Stimulated activated CD8-positive, alpha-beta memory T cell treated with anti-CD3 and anti-CD28 coated beads, Interleukin-2, amount 100 ng/mL, for 1 hour (primary cell): ENCODE data around the gene MCCD1.

Experiments
- DNase-seq, 2 donors: peaks; one replicate each; pipeline ENCODE4 v3.0.0-alpha.2; 2020; ENCODE audit warnings: low read depth in 2 of 2

The MCCD1 gene

DNA sequence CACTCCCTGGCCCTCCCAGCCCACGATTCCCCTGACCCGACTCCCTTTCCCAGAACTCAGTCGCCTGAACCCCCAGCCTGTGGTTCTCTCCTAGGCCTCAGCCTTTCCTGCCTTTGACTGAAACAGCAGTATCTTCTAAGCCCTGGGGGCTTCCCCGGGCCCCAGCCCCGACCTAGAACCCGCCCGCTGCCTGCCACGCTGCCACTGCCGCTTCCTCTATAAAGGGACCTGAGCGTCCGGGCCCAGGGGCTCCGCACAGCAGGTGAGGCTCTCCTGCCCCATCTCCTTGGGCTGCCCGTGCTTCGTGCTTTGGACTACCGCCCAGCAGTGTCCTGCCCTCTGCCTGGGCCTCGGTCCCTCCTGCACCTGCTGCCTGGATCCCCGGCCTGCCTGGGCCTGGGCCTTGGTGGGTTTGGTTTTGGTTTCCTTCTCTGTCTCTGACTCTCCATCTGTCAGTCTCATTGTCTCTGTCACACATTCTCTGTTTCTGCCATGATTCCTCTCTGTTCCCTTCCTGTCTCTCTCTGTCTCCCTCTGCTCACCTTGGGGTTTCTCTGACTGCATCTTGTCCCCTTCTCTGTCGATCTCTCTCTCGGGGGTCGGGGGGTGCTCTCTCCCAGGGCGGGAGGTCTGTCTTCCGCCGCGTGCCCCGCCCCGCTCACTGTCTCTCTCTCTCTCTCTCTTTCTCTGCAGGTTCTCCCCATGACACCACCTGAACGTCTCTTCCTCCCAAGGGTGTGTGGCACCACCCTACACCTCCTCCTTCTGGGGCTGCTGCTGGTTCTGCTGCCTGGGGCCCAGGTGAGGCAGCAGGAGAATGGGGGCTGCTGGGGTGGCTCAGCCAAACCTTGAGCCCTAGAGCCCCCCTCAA lies 43.5 kb downstream of the MCCD1 start, which contains the start of gene LTA:
Gene LTA, plus strand, starts transcription at position 249 of the 871 bp plus-strand sequence. Its CDS starts 454 bp downstream, at position 703.
- peak in 1 of 2 donors; percentile 62 for DNase-seq

DNA sequence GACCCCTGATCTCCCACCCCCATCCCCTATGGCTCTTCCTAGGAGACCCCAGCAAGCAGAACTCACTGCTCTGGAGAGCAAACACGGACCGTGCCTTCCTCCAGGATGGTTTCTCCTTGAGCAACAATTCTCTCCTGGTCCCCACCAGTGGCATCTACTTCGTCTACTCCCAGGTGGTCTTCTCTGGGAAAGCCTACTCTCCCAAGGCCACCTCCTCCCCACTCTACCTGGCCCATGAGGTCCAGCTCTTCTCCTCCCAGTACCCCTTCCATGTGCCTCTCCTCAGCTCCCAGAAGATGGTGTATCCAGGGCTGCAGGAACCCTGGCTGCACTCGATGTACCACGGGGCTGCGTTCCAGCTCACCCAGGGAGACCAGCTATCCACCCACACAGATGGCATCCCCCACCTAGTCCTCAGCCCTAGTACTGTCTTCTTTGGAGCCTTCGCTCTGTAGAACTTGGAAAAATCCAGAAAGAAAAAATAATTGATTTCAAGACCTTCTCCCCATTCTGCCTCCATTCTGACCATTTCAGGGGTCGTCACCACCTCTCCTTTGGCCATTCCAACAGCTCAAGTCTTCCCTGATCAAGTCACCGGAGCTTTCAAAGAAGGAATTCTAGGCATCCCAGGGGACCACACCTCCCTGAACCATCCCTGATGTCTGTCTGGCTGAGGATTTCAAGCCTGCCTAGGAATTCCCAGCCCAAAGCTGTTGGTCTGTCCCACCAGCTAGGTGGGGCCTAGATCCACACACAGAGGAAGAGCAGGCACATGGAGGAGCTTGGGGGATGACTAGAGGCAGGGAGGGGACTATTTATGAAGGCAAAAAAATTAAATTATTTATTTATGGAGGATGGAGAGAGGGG lies 44.7 kb downstream of the MCCD1 start:
- DNase-seq: no peak

DNA sequence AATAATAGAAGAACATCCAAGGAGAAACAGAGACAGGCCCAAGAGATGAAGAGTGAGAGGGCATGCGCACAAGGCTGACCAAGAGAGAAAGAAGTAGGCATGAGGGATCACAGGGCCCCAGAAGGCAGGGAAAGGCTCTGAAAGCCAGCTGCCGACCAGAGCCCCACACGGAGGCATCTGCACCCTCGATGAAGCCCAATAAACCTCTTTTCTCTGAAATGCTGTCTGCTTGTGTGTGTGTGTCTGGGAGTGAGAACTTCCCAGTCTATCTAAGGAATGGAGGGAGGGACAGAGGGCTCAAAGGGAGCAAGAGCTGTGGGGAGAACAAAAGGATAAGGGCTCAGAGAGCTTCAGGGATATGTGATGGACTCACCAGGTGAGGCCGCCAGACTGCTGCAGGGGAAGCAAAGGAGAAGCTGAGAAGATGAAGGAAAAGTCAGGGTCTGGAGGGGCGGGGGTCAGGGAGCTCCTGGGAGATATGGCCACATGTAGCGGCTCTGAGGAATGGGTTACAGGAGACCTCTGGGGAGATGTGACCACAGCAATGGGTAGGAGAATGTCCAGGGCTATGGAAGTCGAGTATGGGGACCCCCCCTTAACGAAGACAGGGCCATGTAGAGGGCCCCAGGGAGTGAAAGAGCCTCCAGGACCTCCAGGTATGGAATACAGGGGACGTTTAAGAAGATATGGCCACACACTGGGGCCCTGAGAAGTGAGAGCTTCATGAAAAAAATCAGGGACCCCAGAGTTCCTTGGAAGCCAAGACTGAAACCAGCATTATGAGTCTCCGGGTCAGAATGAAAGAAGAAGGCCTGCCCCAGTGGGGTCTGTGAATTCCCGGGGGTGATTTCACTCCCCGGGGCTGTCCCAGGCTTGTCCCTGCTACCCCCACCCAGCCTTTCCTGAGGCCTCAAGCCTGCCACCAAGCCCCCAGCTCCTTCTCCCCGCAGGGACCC lies 45.6 kb downstream of the MCCD1 start:
- no peak for DNase-seq

DNA sequence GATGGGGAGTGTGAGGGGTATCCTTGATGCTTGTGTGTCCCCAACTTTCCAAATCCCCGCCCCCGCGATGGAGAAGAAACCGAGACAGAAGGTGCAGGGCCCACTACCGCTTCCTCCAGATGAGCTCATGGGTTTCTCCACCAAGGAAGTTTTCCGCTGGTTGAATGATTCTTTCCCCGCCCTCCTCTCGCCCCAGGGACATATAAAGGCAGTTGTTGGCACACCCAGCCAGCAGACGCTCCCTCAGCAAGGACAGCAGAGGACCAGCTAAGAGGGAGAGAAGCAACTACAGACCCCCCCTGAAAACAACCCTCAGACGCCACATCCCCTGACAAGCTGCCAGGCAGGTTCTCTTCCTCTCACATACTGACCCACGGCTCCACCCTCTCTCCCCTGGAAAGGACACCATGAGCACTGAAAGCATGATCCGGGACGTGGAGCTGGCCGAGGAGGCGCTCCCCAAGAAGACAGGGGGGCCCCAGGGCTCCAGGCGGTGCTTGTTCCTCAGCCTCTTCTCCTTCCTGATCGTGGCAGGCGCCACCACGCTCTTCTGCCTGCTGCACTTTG lies 46.7 kb downstream of the MCCD1 start, which contains the start of gene TNF:
Gene TNF, plus strand, starts transcription at position 231 of the 567 bp plus-strand sequence. Its CDS starts 177 bp downstream, at position 408.
- peak in 1 of 2 donors; percentile 72 for DNase-seq

DNA sequence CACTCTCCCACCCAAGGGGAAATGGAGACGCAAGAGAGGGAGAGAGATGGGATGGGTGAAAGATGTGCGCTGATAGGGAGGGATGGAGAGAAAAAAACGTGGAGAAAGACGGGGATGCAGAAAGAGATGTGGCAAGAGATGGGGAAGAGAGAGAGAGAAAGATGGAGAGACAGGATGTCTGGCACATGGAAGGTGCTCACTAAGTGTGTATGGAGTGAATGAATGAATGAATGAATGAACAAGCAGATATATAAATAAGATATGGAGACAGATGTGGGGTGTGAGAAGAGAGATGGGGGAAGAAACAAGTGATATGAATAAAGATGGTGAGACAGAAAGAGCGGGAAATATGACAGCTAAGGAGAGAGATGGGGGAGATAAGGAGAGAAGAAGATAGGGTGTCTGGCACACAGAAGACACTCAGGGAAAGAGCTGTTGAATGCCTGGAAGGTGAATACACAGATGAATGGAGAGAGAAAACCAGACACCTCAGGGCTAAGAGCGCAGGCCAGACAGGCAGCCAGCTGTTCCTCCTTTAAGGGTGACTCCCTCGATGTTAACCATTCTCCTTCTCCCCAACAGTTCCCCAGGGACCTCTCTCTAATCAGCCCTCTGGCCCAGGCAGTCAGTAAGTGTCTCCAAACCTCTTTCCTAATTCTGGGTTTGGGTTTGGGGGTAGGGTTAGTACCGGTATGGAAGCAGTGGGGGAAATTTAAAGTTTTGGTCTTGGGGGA lies 47.4 kb downstream of the MCCD1 start:
- no peak for DNase-seq

DNA sequence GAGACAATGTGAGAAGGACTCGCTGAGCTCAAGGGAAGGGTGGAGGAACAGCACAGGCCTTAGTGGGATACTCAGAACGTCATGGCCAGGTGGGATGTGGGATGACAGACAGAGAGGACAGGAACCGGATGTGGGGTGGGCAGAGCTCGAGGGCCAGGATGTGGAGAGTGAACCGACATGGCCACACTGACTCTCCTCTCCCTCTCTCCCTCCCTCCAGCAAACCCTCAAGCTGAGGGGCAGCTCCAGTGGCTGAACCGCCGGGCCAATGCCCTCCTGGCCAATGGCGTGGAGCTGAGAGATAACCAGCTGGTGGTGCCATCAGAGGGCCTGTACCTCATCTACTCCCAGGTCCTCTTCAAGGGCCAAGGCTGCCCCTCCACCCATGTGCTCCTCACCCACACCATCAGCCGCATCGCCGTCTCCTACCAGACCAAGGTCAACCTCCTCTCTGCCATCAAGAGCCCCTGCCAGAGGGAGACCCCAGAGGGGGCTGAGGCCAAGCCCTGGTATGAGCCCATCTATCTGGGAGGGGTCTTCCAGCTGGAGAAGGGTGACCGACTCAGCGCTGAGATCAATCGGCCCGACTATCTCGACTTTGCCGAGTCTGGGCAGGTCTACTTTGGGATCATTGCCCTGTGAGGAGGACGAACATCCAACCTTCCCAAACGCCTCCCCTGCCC lies 48.3 kb downstream of the MCCD1 start:
- no peak for DNase-seq

DNA sequence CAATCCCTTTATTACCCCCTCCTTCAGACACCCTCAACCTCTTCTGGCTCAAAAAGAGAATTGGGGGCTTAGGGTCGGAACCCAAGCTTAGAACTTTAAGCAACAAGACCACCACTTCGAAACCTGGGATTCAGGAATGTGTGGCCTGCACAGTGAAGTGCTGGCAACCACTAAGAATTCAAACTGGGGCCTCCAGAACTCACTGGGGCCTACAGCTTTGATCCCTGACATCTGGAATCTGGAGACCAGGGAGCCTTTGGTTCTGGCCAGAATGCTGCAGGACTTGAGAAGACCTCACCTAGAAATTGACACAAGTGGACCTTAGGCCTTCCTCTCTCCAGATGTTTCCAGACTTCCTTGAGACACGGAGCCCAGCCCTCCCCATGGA lies 48.8 kb downstream of the MCCD1 start:
- no peak for DNase-seq

DNA sequence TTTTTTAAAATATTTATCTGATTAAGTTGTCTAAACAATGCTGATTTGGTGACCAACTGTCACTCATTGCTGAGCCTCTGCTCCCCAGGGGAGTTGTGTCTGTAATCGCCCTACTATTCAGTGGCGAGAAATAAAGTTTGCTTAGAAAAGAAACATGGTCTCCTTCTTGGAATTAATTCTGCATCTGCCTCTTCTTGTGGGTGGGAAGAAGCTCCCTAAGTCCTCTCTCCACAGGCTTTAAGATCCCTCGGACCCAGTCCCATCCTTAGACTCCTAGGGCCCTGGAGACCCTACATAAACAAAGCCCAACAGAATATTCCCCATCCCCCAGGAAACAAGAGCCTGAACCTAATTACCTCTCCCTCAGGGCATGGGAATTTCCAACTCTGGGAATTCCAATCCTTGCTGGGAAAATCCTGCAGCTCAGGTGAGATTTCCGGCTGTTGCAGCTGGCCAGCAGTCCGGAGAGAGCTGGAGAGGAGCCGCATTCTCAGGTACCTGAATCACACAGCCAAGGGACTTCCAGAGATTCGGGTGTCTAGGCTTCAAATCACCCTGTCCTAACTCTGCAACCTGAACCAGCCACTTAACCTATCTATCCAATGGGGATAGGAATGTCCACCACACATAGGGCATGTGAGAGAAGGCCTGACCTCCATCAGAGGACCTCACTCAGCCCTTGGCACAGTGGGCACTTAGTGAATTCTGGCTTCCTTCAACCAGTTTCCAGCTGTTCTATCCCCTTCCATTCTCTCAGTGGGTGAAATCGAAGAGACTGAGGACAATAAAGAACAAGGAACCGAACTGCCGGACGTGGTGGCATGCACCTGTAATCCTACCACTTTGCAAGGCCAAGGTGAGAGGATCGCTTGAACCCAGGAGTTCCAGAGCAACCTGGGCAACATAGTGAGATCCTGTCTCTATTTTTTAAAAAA lies 49.7 kb downstream of the MCCD1 start:
- no peak for DNase-seq

DNA sequence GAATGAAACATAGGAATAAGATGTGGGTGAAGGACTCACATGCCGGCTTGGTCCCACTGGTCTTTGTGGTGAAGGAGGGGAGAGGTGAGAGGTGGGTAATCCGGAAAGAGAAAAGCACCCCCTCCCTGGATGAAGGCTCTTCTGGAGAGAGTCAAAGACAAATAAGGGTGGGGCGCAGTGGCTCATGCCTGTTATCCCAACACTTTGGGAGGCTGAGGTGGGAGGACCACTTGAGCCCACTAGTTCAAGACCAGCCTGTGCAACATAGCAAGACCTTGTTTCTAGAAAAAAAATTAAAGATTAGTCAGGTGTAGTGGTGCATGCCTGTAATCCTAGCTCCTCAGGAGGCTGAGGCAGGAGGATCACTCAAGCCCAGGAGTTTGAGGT lies 50.4 kb downstream of the MCCD1 start:
- DNase-seq: no peak
